ENCODE data around the gene ADAMTSL1. TPM values are rescaled to one million over a fixed set of nuclear protein-coding genes. Genes with fewer than 3 reads are reported as not detected.

The ADAMTSL1 gene
- total RNA-seq, 1 experiment from 2014 or later, result not detected

DNA sequence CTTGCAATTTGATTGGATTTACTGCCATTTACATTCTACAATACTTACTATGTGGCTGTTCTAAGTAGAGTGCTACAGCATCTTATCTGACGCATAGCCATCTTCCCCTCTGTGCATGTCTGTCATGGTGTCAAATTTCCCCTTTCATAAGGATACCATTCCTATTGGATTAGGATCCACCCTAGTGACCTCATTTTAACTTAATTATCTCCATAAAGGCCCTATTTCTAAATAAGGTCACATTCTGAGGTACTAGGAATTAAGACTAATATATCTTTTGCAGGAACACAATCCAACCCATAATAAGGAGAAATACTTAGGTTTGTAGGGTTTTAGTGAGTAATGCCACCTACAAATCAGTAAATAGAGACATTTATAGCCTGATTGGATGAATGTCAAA is 268.0 kb downstream of the ADAMTSL1 start:
- no TSS peak for BruUV-seq (replicated peaks)
- H3K36me3 ChIP-seq (ENCODE audit: control insufficient read depth, insufficient read depth, low read length), result no peaks in the 10 kb centered on the region
- in situ Hi-C loops (cut with HindIII; ENCODE audit: low pct_unique_long_range_greater_than_20kb, low sequenced_read_pairs), result no loop called here
- H3K27me3 ChIP-seq (ENCODE audit: control insufficient read depth, insufficient read depth, low read length), result no peaks in the 10 kb centered on the region
- H3K4me3 ChIP-seq (ENCODE audit: low read depth in 2 of 2, low read length in 2 of 2), result no peak overlapping the region
- ChIA-PET CTCF (no interaction called here), POLR2A (no interaction called here)
- ATAC-seq (no peak), DNase-seq (ENCODE audit: low read depth, low spot score) (no peak)
- intact Hi-C loops (cut with micrococcal nuclease; ENCODE audit: unreplicated experiment), result no loop called here
- no peak overlapping the region for H3K27ac ChIP-seq (ENCODE audit: low read length)
- no peaks in the 10 kb centered on the region for H3K4me1 ChIP-seq (ENCODE audit: control insufficient read depth, insufficient read depth, low read length)
- TF ChIP-seq, protein P1, sequence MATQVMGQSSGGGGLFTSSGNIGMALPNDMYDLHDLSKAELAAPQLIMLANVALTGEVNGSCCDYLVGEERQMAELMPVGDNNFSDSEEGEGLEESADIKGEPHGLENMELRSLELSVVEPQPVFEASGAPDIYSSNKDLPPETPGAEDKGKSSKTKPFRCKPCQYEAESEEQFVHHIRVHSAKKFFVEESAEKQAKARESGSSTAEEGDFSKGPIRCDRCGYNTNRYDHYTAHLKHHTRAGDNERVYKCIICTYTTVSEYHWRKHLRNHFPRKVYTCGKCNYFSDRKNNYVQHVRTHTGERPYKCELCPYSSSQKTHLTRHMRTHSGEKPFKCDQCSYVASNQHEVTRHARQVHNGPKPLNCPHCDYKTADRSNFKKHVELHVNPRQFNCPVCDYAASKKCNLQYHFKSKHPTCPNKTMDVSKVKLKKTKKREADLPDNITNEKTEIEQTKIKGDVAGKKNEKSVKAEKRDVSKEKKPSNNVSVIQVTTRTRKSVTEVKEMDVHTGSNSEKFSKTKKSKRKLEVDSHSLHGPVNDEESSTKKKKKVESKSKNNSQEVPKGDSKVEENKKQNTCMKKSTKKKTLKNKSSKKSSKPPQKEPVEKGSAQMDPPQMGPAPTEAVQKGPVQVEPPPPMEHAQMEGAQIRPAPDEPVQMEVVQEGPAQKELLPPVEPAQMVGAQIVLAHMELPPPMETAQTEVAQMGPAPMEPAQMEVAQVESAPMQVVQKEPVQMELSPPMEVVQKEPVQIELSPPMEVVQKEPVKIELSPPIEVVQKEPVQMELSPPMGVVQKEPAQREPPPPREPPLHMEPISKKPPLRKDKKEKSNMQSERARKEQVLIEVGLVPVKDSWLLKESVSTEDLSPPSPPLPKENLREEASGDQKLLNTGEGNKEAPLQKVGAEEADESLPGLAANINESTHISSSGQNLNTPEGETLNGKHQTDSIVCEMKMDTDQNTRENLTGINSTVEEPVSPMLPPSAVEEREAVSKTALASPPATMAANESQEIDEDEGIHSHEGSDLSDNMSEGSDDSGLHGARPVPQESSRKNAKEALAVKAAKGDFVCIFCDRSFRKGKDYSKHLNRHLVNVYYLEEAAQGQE (IDR thresholded peaks at IDR 0.05; ENCODE audit: insufficient read depth in 1 of 2, low read depth in 2 of 2, low read length in 1 of 2), result no peak
- TF ChIP-seq SIN3A (IDR thresholded peaks at IDR 0.05; ENCODE audit: borderline replicate concordance, insufficient read depth, low read depth, low read length) (no peak), TCF7L2 (IDR thresholded peaks at IDR 0.05; ENCODE audit: low read depth, low read length) (no peak), POLR2AphosphoS5 (IDR thresholded peaks at IDR 0.05; ENCODE audit: low read depth, low read length) (no peak)
- TF ChIP-seq, protein P2, sequence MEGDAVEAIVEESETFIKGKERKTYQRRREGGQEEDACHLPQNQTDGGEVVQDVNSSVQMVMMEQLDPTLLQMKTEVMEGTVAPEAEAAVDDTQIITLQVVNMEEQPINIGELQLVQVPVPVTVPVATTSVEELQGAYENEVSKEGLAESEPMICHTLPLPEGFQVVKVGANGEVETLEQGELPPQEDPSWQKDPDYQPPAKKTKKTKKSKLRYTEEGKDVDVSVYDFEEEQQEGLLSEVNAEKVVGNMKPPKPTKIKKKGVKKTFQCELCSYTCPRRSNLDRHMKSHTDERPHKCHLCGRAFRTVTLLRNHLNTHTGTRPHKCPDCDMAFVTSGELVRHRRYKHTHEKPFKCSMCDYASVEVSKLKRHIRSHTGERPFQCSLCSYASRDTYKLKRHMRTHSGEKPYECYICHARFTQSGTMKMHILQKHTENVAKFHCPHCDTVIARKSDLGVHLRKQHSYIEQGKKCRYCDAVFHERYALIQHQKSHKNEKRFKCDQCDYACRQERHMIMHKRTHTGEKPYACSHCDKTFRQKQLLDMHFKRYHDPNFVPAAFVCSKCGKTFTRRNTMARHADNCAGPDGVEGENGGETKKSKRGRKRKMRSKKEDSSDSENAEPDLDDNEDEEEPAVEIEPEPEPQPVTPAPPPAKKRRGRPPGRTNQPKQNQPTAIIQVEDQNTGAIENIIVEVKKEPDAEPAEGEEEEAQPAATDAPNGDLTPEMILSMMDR (IDR thresholded peaks at IDR 0.05), result no peak
- H3K9me3 ChIP-seq (ENCODE audit: control insufficient read depth, insufficient read depth, low read depth, low read length), result no peaks in the 10 kb centered on the region

DNA sequence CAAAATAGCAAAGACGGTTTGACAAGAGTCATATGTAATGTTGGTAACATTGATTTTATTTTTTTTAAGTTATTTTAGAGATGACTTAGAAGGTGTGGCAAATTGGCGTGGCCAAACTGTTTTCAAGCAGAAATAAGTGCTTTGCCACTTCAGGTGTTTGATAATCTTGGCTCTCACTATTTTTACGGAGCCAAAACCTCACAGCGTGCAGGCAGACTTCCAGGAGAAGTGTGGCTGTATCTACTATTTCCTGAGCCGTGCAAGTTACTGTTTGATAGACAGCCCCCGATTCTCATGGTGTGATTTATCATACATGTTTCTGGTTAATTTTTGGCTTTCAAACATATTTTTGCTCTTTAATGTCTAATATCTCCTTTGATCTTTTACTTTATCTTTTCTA is 269.5 kb downstream of the ADAMTSL1 start:
- no peaks in the 10 kb centered on the region for H3K9me3 ChIP-seq (ENCODE audit: control insufficient read depth, insufficient read depth, low read depth, low read length)
- TF ChIP-seq, protein P2 (IDR thresholded peaks at IDR 0.05), result no peak
- TF ChIP-seq SIN3A (IDR thresholded peaks at IDR 0.05; ENCODE audit: borderline replicate concordance, insufficient read depth, low read depth, low read length) (no peak), TCF7L2 (IDR thresholded peaks at IDR 0.05; ENCODE audit: low read depth, low read length) (no peak), POLR2AphosphoS5 (IDR thresholded peaks at IDR 0.05; ENCODE audit: low read depth, low read length) (no peak)
- TF ChIP-seq, protein P1 (IDR thresholded peaks at IDR 0.05; ENCODE audit: insufficient read depth in 1 of 2, low read depth in 2 of 2, low read length in 1 of 2), result no peak
- no TSS peak for BruUV-seq (replicated peaks)
- ATAC-seq, result no peak
- ChIA-PET POLR2A (no interaction called here), CTCF (no interaction called here)
- intact Hi-C loops (cut with micrococcal nuclease; ENCODE audit: unreplicated experiment) (no loop called here), in situ Hi-C loops (cut with HindIII; ENCODE audit: low pct_unique_long_range_greater_than_20kb, low sequenced_read_pairs) (no loop called here)
- H3K27me3 ChIP-seq (ENCODE audit: control insufficient read depth, insufficient read depth, low read length), result no peaks in the 10 kb centered on the region
- no peak overlapping the region for H3K27ac ChIP-seq (ENCODE audit: low read length)
- no peaks in the 10 kb centered on the region for H3K4me1 ChIP-seq (ENCODE audit: control insufficient read depth, insufficient read depth, low read length)
- no peak for DNase-seq (ENCODE audit: low read depth, low spot score)
- H3K4me3 ChIP-seq (ENCODE audit: low read depth in 2 of 2, low read length in 2 of 2), result no peak overlapping the region
- H3K36me3 ChIP-seq (ENCODE audit: control insufficient read depth, insufficient read depth, low read length), result no peaks in the 10 kb centered on the region

All from Panc1 (cell line).